Activated effector memory CD4-positive, alpha-beta T cell treated with Interleukin-2 at 50 U/mL for 16 hours (primary cell): ENCODE results near the gene PLPP2.

Source experiments
- DNase-seq: peaks from one replicate; pipeline ENCODE4 v3.0.0-alpha.2; 2020

PLPP2 gene

GRCh38 chr19:291006-291521 lies at the start of gene PLPP2:
Gene PLPP2, minus strand, starts transcription at chr19:291403. Its CDS starts 67 bp downstream, at chr19:291336.
- no peak for DNase-seq

GRCh38 chr19:340620-341385 lies 49.6 kb upstream of the PLPP2 start:
- no peak for DNase-seq

- DNase-seq = no peak
Observed at GRCh38 chr19:339262-339887, 48.2 kb upstream of the PLPP2 start.

GRCh38 chr19:338421-338820 lies 47.2 kb upstream of the PLPP2 start:
- DNase-seq = no peak

GRCh38 chr19:336067-336614 lies 44.9 kb upstream of the PLPP2 start:
- DNase-seq = no peak

GRCh38 chr19:335486-336066 lies 44.4 kb upstream of the PLPP2 start:
- DNase-seq = no peak

GRCh38 chr19:335072-335471 lies 43.9 kb upstream of the PLPP2 start:
- no peak for DNase-seq

GRCh38 chr19:334296-335071 lies 43.3 kb upstream of the PLPP2 start:
- no peak for DNase-seq

GRCh38 chr19:330503-330902 lies 39.3 kb upstream of the PLPP2 start:
- no peak for DNase-seq

- DNase-seq = no peak
Observed at GRCh38 chr19:329876-330275, 38.7 kb upstream of the PLPP2 start.

- DNase-seq = no peak
Observed at GRCh38 chr19:328025-328505, 36.9 kb upstream of the PLPP2 start.

- no peak for DNase-seq
Observed at GRCh38 chr19:327291-328024, 36.3 kb upstream of the PLPP2 start.

GRCh38 chr19:326871-327270 lies 35.7 kb upstream of the PLPP2 start:
- no peak for DNase-seq

- no peak for DNase-seq
Observed at GRCh38 chr19:325937-326565, 34.8 kb upstream of the PLPP2 start.

- no peak for DNase-seq
Observed at GRCh38 chr19:325173-325936, 34.2 kb upstream of the PLPP2 start.

GRCh38 chr19:324716-325115 lies 33.5 kb upstream of the PLPP2 start:
- DNase-seq = no peak

GRCh38 chr19:322616-323015 lies 31.4 kb upstream of the PLPP2 start:
- DNase-seq = no peak

GRCh38 chr19:318509-318774 lies 27.2 kb upstream of the PLPP2 start:
- no peak for DNase-seq

GRCh38 chr19:317710-318508 lies 26.7 kb upstream of the PLPP2 start:
- no peak for DNase-seq

GRCh38 chr19:315811-316210 lies 24.6 kb upstream of the PLPP2 start:
- DNase-seq = no peak
